Measurements from ENCODE around the gene ZGPAT. TPM values are rescaled to one million over a fixed set of nuclear protein-coding genes. Genes with fewer than 3 reads are reported as not detected.

Gene ZGPAT
- total and polyA plus RNA-seq, 9 donors, result 1.7 to 26.4 (median 18.9) TPM

- H3K4me1 ChIP-seq (ENCODE audit: insufficient read depth), result peaks cover 8% of the 10 kb centered on the region
- H3K36me3 ChIP-seq, result no peaks in the 10 kb centered on the region
Measured at GRCh38 chr20:63704749-63705117, 3.1 kb upstream of the ZGPAT start.

GRCh38 chr20:63705232-63706026, 2.4 kb upstream of the ZGPAT start:
- Histone ChIP-seq H3K27me3 (no peaks in the 10 kb centered on the region), H3K36me3 (no peaks in the 10 kb centered on the region), H3K4me1 (ENCODE audit: insufficient read depth) (peaks cover 8% of the 10 kb centered on the region), H3K27ac (no peak overlapping the region), H3K9me3 (no peaks in the 10 kb centered on the region), H3K4me3 (no peak overlapping the region)
- intact Hi-C loops (cut with DNase I), result no loop called here
- 86 to 91% (median 88%) methylated on average over 8 of the region's 8 CpGs for WGBS, 3 donors
- TF ChIP-seq EP300 (IDR thresholded peaks at IDR 0.05), result no peak
- TF ChIP-seq POLR2A (IDR thresholded peaks at IDR 0.05), result no peak
- no peak for TF ChIP-seq CTCF (IDR thresholded peaks at IDR 0.05)
- peak in 1 of 5 donors; percentile 31 for DNase-seq

More at GRCh38 chr20:63704749-63705117, 3.1 kb upstream of the ZGPAT start:
- intact Hi-C loops (cut with DNase I), result no loop called here
- TF ChIP-seq POLR2A (IDR thresholded peaks at IDR 0.05) (no peak), EP300 (IDR thresholded peaks at IDR 0.05) (no peak), CTCF (IDR thresholded peaks at IDR 0.05) (no peak)
- Histone ChIP-seq H3K4me3 (no peak overlapping the region), H3K27ac (no peak overlapping the region), H3K9me3 (no peaks in the 10 kb centered on the region), H3K27me3 (no peaks in the 10 kb centered on the region)
- DNase-seq, result peak in 1 of 5 donors; percentile 30
- WGBS, 3 donors, result 80 to 90% (median 85%) methylated on average over 6 of the region's 6 CpGs

- H3K4me1 ChIP-seq (ENCODE audit: insufficient read depth), result peaks cover 8% of the 10 kb centered on the region
- 65 to 86% (median 69%) methylated on average over 12 of the region's 12 CpGs for WGBS, 3 donors
Measured at GRCh38 chr20:63706027-63706695, 1.7 kb upstream of the ZGPAT start.

More at GRCh38 chr20:63706027-63706695, 1.7 kb upstream of the ZGPAT start:
- H3K36me3 ChIP-seq, result no peaks in the 10 kb centered on the region
- DNase-seq, result peak in 1 of 5 donors; percentile 42
- H3K27me3 ChIP-seq, result no peaks in the 10 kb centered on the region
- peak overlapping the region; percentile 83 for H3K4me3 ChIP-seq
- no peaks in the 10 kb centered on the region for H3K9me3 ChIP-seq
- intact Hi-C loops (cut with DNase I), result no loop called here
- no peak overlapping the region for H3K27ac ChIP-seq
- TF ChIP-seq CTCF (IDR thresholded peaks at IDR 0.05) (no peak), POLR2A (IDR thresholded peaks at IDR 0.05) (no peak), EP300 (IDR thresholded peaks at IDR 0.05) (no peak)

Data from ovary (tissue), 9 donors.